H9 (cell line): ENCODE data around the gene RBM15. TPM values are rescaled to one million over a fixed set of nuclear protein-coding genes. Genes with fewer than 3 reads are reported as not detected.

Experiments used
- DNase-seq: peaks from one replicate; pipeline ENCODE4 v3.0.0-alpha.2; 2017
- H2AFZ ChIP-seq: one replicate; pipeline ENCODE4 v1.6.1; 2013; ENCODE audit warnings: mild to moderate bottlenecking, low read length, control low read depth, moderate library complexity
- H2AK5ac ChIP-seq: 2 replicates; pipeline ENCODE4 v1.6.1; 2013; ENCODE audit warnings: low read length, control low read depth, mixed read lengths; ENCODE audit not compliant: insufficient read length
- H2BK120ac ChIP-seq: one replicate; pipeline ENCODE4 v1.6.1; 2013; ENCODE audit warnings: low read depth, mild to moderate bottlenecking, low read length, control low read depth, inconsistent platforms; ENCODE audit not compliant: poor library complexity, severe bottlenecking
- H2BK12ac ChIP-seq: 2 replicates; pipeline ENCODE4 v1.6.1; 2013; ENCODE audit warnings: low read length, control low read depth, mixed read lengths, low read depth; ENCODE audit not compliant: insufficient read length
- H2BK15ac ChIP-seq: 2 replicates; pipeline ENCODE4 v1.6.1; 2013; ENCODE audit warnings: low read depth, low read length, control low read depth
- H2BK20ac ChIP-seq: one replicate; pipeline ENCODE4 v1.6.1; 2013; ENCODE audit warnings: low read depth, mild to moderate bottlenecking, low read length, control low read depth, inconsistent platforms; ENCODE audit not compliant: poor library complexity, severe bottlenecking
- H2BK5ac ChIP-seq: 2 replicates; pipeline ENCODE4 v1.6.1; 2013; ENCODE audit warnings: low read length, control low read depth, mixed read lengths; ENCODE audit not compliant: insufficient read length
- H3K14ac ChIP-seq: 2 replicates; pipeline ENCODE4 v1.6.1; 2013; ENCODE audit warnings: low read length, control low read depth; ENCODE audit not compliant: insufficient read depth
- H3K18ac ChIP-seq: 2 replicates; pipeline ENCODE4 v1.6.1; 2013; ENCODE audit warnings: low read depth, mild to moderate bottlenecking, mixed read lengths, low read length, control low read depth; ENCODE audit not compliant: insufficient read length
- H3K23ac ChIP-seq: 2 replicates; pipeline ENCODE4 v1.6.1; 2013; ENCODE audit warnings: low read length, control low read depth, mixed read lengths, low read depth; ENCODE audit not compliant: insufficient read length
- H3K23me2 ChIP-seq: 2 replicates; pipeline ENCODE4 v1.6.1; 2013; ENCODE audit warnings: low read depth, mild to moderate bottlenecking, mixed read lengths, low read length, control low read depth; ENCODE audit not compliant: insufficient read length, poor library complexity, severe bottlenecking
- H3K27ac ChIP-seq: 2 replicates; pipeline ENCODE4 v1.5.1; 2013; ENCODE audit warnings: low read length, control low read depth, mixed read lengths, low read depth; ENCODE audit not compliant: insufficient read length
- H3K27me3 ChIP-seq: 2 replicates; pipeline ENCODE4 v1.6.1; 2013; ENCODE audit warnings: low read length, control low read depth, inconsistent platforms; ENCODE audit not compliant: insufficient read depth
- H3K4ac ChIP-seq: 2 replicates; pipeline ENCODE4 v1.6.1; 2013; ENCODE audit warnings: low read depth, mild to moderate bottlenecking, control low read depth, inconsistent platforms, low read length, moderate library complexity
- H3K4me1 ChIP-seq: 2 replicates; pipeline ENCODE4 v1.6.1; 2013; ENCODE audit warnings: low read length, control low read depth, inconsistent platforms; ENCODE audit not compliant: insufficient read depth
- H3K4me2 ChIP-seq: 2 replicates; pipeline ENCODE4 v1.6.1; 2013; ENCODE audit warnings: low read length, control low read depth, mixed read lengths; ENCODE audit not compliant: insufficient read length, insufficient read depth
- H3K56ac ChIP-seq: 2 replicates; pipeline ENCODE4 v1.6.1; 2013; ENCODE audit warnings: low read depth, mild to moderate bottlenecking, mixed read lengths, low read length, control low read depth; ENCODE audit not compliant: insufficient read length
- H3K79me1 ChIP-seq: 2 replicates; pipeline ENCODE4 v1.6.1; 2013; ENCODE audit warnings: low read depth, mild to moderate bottlenecking, moderate library complexity, low read length, control low read depth, inconsistent platforms; ENCODE audit not compliant: insufficient read depth, poor library complexity, severe bottlenecking
- H3K79me2 ChIP-seq: 2 replicates; pipeline ENCODE4 v1.6.1; 2013; ENCODE audit warnings: low read length, control low read depth, inconsistent platforms; ENCODE audit not compliant: insufficient read depth
- H3K9ac ChIP-seq: 2 replicates; pipeline ENCODE4 v1.6.1; 2013; ENCODE audit warnings: low read length, control low read depth, mixed read lengths; ENCODE audit not compliant: insufficient read length; ENCODE audit errors: extremely low read depth
- H3K9me3 ChIP-seq: one replicate; pipeline ENCODE4 v1.6.1; 2013; ENCODE audit warnings: low read depth, low read length, inconsistent platforms; ENCODE audit not compliant: control insufficient read depth
- H3T11ph ChIP-seq: one replicate; pipeline ENCODE4 v1.6.1; 2013; ENCODE audit warnings: mild to moderate bottlenecking, low read length, control low read depth, inconsistent platforms
- H4K20me1 ChIP-seq: one replicate; pipeline ENCODE4 v1.6.1; 2013; ENCODE audit not compliant: control insufficient read depth, insufficient read length, insufficient read depth
- H4K5ac ChIP-seq: 2 replicates; pipeline ENCODE4 v1.6.1; 2013; ENCODE audit warnings: low read depth, mild to moderate bottlenecking, mixed read lengths, low read length, control low read depth; ENCODE audit not compliant: insufficient read length
- H4K8ac ChIP-seq: replicated peaks from 2 replicates; pipeline ENCODE4 v1.6.1; 2013; ENCODE audit warnings: low read length, control low read depth, mixed read lengths, low read depth; ENCODE audit not compliant: insufficient read length
- H4K91ac ChIP-seq: 2 replicates; pipeline ENCODE4 v1.6.1; 2013; ENCODE audit warnings: low read depth, mild to moderate bottlenecking, moderate library complexity, mixed read lengths, low read length, control low read depth; ENCODE audit not compliant: insufficient read length
- H3K27ac Mint-ChIP-seq, 3 experiments: 2 replicates in 2 of 3; 3 replicates in 1 of 3; pipeline ENCODE4 v1.8.0; 2020 to 2021; ENCODE audit warnings: mixed read lengths in 3 of 3, mild to moderate bottlenecking in 1 of 3, moderate library complexity in 1 of 3
- H3K27me3 Mint-ChIP-seq: 2 replicates; pipeline ENCODE4 v1.8.0; 2021; ENCODE audit warnings: low read depth, mild to moderate bottlenecking, moderate library complexity, mixed read lengths
- H3K36me3 Mint-ChIP-seq, 3 experiments: 2 replicates in 2 of 3; 3 replicates in 1 of 3; pipeline ENCODE4 v1.8.0; 2020 to 2021; ENCODE audit warnings: low read depth in 3 of 3, mixed read lengths in 3 of 3; ENCODE audit not compliant: insufficient read depth in 1 of 3
- H3K4me1 Mint-ChIP-seq, 2 experiments: 2 replicates each; pipeline ENCODE4 v1.8.0; 2020; ENCODE audit warnings: mixed read lengths in 2 of 2
- H3K4me3 Mint-ChIP-seq, 2 experiments: 2 replicates in 1 of 2; 3 replicates in 1 of 2; pipeline ENCODE4 v1.8.0; 2020 to 2021; ENCODE audit warnings: mild to moderate bottlenecking in 2 of 2, mixed read lengths in 2 of 2, moderate library complexity in 1 of 2
- H3K9me3 Mint-ChIP-seq, 2 experiments: 2 replicates in 1 of 2; 3 replicates in 1 of 2; pipeline ENCODE4 v1.8.0; 2020; ENCODE audit warnings: mild to moderate bottlenecking in 2 of 2, mixed read lengths in 2 of 2, moderate library complexity in 1 of 2
- CTCF ChIP-seq: fragments of 200-600 bp; sonication (generic); conservative IDR thresholded peaks from 3 replicates; pipeline ENCODE4 v1.8.0; 2021; ENCODE audit warnings: antibody characterized with exemption, mild to moderate bottlenecking
- WGBS: extraction: QIAGEN DNeasy Blood & Tissue Kit; methylation state at CpG from one replicate; pipeline ENCODE4 v1.1.7; 2013; ENCODE audit warnings: missing lambda C conversion rate, low lambda C conversion rate, mixed read lengths; ENCODE audit not compliant: insufficient read length; ENCODE audit errors: extremely low coverage; 5-methylcytosine and 5-hydroxymethylcytosine counted together
- total RNA-seq: library from RNA; stranded (reverse); gene quantifications from 2 replicates; pipeline ENCODE4 v1.2.1, GENCODE V29; 2021

Gene RBM15
- total RNA-seq, 1 experiment from 2014 or later, result 62.0 TPM

GRCh38 chr1:110339407-110340206 lies 430 bp downstream of the RBM15 start:
- Histone ChIP-seq H3K56ac (peak overlapping the region; percentile 8), H3K18ac (peak overlapping the region; percentile 78), H3K23me2 (peaks cover 13% of the 10 kb centered on the region), H3T11ph (no peak overlapping the region), H2BK15ac (no peak overlapping the region), H4K5ac (peak overlapping the region; percentile 13), H2AFZ (no peak overlapping the region), H3K9me3 (no peaks in the 10 kb centered on the region), H3K14ac (peak overlapping the region; percentile 93), H3K23ac (no peak overlapping the region), H2BK12ac (no peak overlapping the region), H4K20me1 (no peaks in the 10 kb centered on the region), H2AK5ac (no peak overlapping the region), H2BK20ac (no peak overlapping the region), H3K4me2 (peak overlapping the region; percentile 93), H3K79me1 (no peaks in the 10 kb centered on the region), H3K79me2 (peaks cover 40% of the 10 kb centered on the region), H3K27me3 (no peaks in the 10 kb centered on the region), H4K91ac (no peak overlapping the region), H3K4me1 (peaks cover 3% of the 10 kb centered on the region; the same call in 1 of the 2 replicates), H2BK120ac (no peak overlapping the region), H2BK5ac (no peak overlapping the region), H3K4ac (no peak overlapping the region; the same call in 1 of the 2 replicates), H3K27ac (no peak overlapping the region), H3K9ac (peak overlapping the region; percentile 92), H4K8ac (no peak overlapping the region)
- peak; percentile 45; the same call in 2 of the 3 replicates for TF ChIP-seq CTCF
- H3K27ac Mint-ChIP-seq, result peak overlapping the region in 1 of 3 experiments; percentile 86; a peak in 2 of 7 replicates
- no CpG with 5 or more reads among the region's 77 CpGs for WGBS
- peaks cover 6 to 8% of the 10 kb centered on the region in 2 experiments for H3K9me3 Mint-ChIP-seq
- peaks cover 51 to 54% of the 10 kb centered on the region in 2 experiments for H3K4me1 Mint-ChIP-seq
- DNase-seq, result no peak
- peaks cover 45 to 53% (median 52%) of the 10 kb centered on the region in 3 experiments for H3K36me3 Mint-ChIP-seq
- H3K4me3 Mint-ChIP-seq, result no peak overlapping the region
- H3K27me3 Mint-ChIP-seq, result no peaks in the 10 kb centered on the region; the same call in 1 of the 2 replicates
